ENCODE data around the gene DAPK2.

Gene DAPK2

DNA sequence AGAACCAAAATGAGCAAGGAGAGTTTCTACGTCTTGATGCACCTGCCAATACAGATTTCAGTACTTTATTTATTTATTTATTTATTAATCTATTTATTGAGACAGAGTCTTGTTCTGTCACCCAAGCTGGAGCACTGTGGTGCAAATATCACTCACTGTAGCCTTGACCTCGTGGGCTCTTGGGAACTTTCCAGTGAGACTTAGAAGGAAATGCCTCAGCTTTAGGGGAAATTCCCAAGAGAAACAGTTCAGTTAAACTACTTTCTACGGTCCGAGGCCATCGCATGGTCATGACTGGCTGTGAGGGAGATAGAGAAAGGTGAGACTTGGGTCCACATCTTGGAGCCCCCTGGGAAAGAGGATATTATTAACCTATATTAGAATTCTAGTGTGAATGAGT, 165.5 kb downstream of the DAPK2 start:
- H3K4me1 ChIP-seq (ENCODE audit: control insufficient read depth, insufficient read depth, low read depth, low read length): no peaks in the 10 kb centered on the region
- no peak overlapping the region for H3K4me3 ChIP-seq (ENCODE audit: insufficient read depth in 1 of 2, low read depth in 1 of 2, low read length in 2 of 2)
- H3K9ac ChIP-seq (ENCODE audit: low read length): no peak overlapping the region
- H3K27me3 ChIP-seq (ENCODE audit: control insufficient read depth in 1 of 2, insufficient read depth in 1 of 2, low read length in 2 of 2): peaks cover 9 to 12% of the 10 kb centered on the region in 2 experiments
- no peak overlapping the region for H3K27ac ChIP-seq (ENCODE audit: low read length, poor library complexity, severe bottlenecking)
- H3K18ac ChIP-seq (ENCODE audit: low read depth in 1 of 2, low read length in 2 of 2): no peak overlapping the region
- H4K8ac ChIP-seq (ENCODE audit: low read length): no peak overlapping the region
- H3K4ac ChIP-seq (ENCODE audit: low read depth in 1 of 2, low read length in 2 of 2): no peak overlapping the region
- no peak overlapping the region for H3K4me2 ChIP-seq (ENCODE audit: low read length, poor library complexity, severe bottlenecking)
- no peak overlapping the region for H2BK5ac ChIP-seq (ENCODE audit: low read depth, low read length, poor library complexity, severe bottlenecking)
- no peak overlapping the region for H2BK12ac ChIP-seq (ENCODE audit: low read length in 2 of 2)
- no peak overlapping the region for H2AFZ ChIP-seq (ENCODE audit: low read depth, low read length)
- H3K14ac ChIP-seq (ENCODE audit: low read length in 2 of 2): no peak overlapping the region
- 76% methylated on average over 4 of the region's 5 CpGs for WGBS
- no peaks in the 10 kb centered on the region for H3K79me1 ChIP-seq (replicated peaks; ENCODE audit: low read length, poor library complexity, severe bottlenecking)
- no peak overlapping the region for H4K91ac ChIP-seq (ENCODE audit: low read length)
- no peak overlapping the region for H2AK5ac ChIP-seq (ENCODE audit: low read length, severe bottlenecking)
- no peak overlapping the region for H2BK15ac ChIP-seq (ENCODE audit: low read depth, poor library complexity, severe bottlenecking)
- no peaks in the 10 kb centered on the region for H3K36me3 ChIP-seq (ENCODE audit: control insufficient read depth in 1 of 2, insufficient read depth in 2 of 2, low read depth in 1 of 2, low read length in 2 of 2)
- H3K23ac ChIP-seq (ENCODE audit: low read length in 2 of 2): no peak overlapping the region
- H2BK120ac ChIP-seq (ENCODE audit: low read depth, low read length): no peak overlapping the region
- no peaks in the 10 kb centered on the region for H3K9me3 ChIP-seq (ENCODE audit: control insufficient read depth, low read length)
- DNase-seq: peak; percentile 7

DNA sequence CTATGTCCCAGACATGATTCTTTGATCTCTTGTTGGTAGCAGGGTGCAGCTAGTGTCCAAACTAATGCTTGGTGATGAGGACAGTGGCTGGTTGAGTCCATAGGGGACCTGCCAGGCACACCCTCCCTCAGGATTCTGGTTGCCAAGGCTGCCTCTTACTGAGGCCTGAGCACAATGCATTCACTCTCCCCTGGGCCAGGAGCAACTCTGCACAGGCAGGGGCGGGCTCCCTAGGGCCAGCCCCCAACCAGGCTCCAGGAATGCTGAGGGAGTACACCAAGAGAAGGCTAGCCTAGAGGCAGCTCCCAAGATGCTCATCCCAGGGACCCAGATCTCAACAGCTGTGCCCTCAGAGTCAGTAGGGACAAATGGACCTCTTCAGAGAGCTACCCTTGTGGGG, 166.3 kb downstream of the DAPK2 start:
- Histone ChIP-seq H3K14ac (ENCODE audit: low read length in 2 of 2) (no peak overlapping the region), H3K4me2 (ENCODE audit: low read length, poor library complexity, severe bottlenecking) (no peak overlapping the region), H2BK12ac (ENCODE audit: low read length in 2 of 2) (no peak overlapping the region), H3K79me1 (replicated peaks; ENCODE audit: low read length, poor library complexity, severe bottlenecking) (no peaks in the 10 kb centered on the region), H3K9me3 (ENCODE audit: control insufficient read depth, low read length) (no peaks in the 10 kb centered on the region), H3K27me3 (ENCODE audit: control insufficient read depth in 1 of 2, insufficient read depth in 1 of 2, low read length in 2 of 2) (peaks cover 9 to 12% of the 10 kb centered on the region in 2 experiments), H4K8ac (ENCODE audit: low read length) (no peak overlapping the region), H3K4me1 (ENCODE audit: control insufficient read depth, insufficient read depth, low read depth, low read length) (no peaks in the 10 kb centered on the region), H3K4me3 (ENCODE audit: insufficient read depth in 1 of 2, low read depth in 1 of 2, low read length in 2 of 2) (no peak overlapping the region), H2BK120ac (ENCODE audit: low read depth, low read length) (no peak overlapping the region), H4K91ac (ENCODE audit: low read length) (no peak overlapping the region), H3K18ac (ENCODE audit: low read depth in 1 of 2, low read length in 2 of 2) (no peak overlapping the region), H3K9ac (ENCODE audit: low read length) (no peak overlapping the region), H2BK5ac (ENCODE audit: low read depth, low read length, poor library complexity, severe bottlenecking) (no peak overlapping the region), H3K4ac (ENCODE audit: low read depth in 1 of 2, low read length in 2 of 2) (no peak overlapping the region), H3K27ac (ENCODE audit: low read length, poor library complexity, severe bottlenecking) (no peak overlapping the region), H2AFZ (ENCODE audit: low read depth, low read length) (no peak overlapping the region), H3K23ac (ENCODE audit: low read length in 2 of 2) (no peak overlapping the region), H2BK15ac (ENCODE audit: low read depth, poor library complexity, severe bottlenecking) (no peak overlapping the region), H3K36me3 (ENCODE audit: control insufficient read depth in 1 of 2, insufficient read depth in 2 of 2, low read depth in 1 of 2, low read length in 2 of 2) (no peaks in the 10 kb centered on the region), H2AK5ac (ENCODE audit: low read length, severe bottlenecking) (no peak overlapping the region)
- WGBS: 42% methylated on average over 1 of the region's 1 CpG
- DNase-seq: no peak

DNA sequence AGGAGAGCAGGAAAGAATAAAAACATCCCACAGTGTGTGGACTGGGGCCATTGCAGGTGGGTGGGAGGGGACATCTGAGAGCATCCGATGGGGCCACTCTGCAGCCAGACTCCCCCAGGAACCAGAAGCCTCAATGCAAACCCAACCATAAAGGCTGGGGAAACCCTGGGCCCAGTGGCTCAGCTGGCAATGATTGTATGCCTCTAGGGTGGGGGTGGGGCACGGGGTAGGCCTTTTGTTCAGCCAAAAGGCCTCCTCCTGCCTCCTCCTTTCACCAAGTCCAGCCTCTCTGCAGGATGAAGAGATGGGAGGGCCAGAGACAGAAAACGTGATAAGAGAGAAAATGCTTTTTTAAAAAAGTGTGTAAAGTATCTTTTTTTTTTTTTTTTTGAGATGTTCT, 167.1 kb downstream of the DAPK2 start:
- Histone ChIP-seq H2BK5ac (ENCODE audit: low read depth, low read length, poor library complexity, severe bottlenecking) (no peak overlapping the region), H3K4me1 (ENCODE audit: control insufficient read depth, insufficient read depth, low read depth, low read length) (no peaks in the 10 kb centered on the region), H3K18ac (ENCODE audit: low read depth in 1 of 2, low read length in 2 of 2) (no peak overlapping the region), H3K23ac (ENCODE audit: low read length in 2 of 2) (no peak overlapping the region), H3K4me3 (ENCODE audit: insufficient read depth in 1 of 2, low read depth in 1 of 2, low read length in 2 of 2) (no peak overlapping the region), H3K4me2 (ENCODE audit: low read length, poor library complexity, severe bottlenecking) (no peak overlapping the region), H3K79me1 (replicated peaks; ENCODE audit: low read length, poor library complexity, severe bottlenecking) (no peaks in the 10 kb centered on the region), H2AK5ac (ENCODE audit: low read length, severe bottlenecking) (no peak overlapping the region), H3K4ac (ENCODE audit: low read depth in 1 of 2, low read length in 2 of 2) (no peak overlapping the region), H3K9me3 (ENCODE audit: control insufficient read depth, low read length) (no peaks in the 10 kb centered on the region), H4K91ac (ENCODE audit: low read length) (no peak overlapping the region), H3K14ac (ENCODE audit: low read length in 2 of 2) (no peak overlapping the region), H3K9ac (ENCODE audit: low read length) (no peak overlapping the region), H3K27ac (ENCODE audit: low read length, poor library complexity, severe bottlenecking) (no peak overlapping the region), H3K36me3 (ENCODE audit: control insufficient read depth in 1 of 2, insufficient read depth in 2 of 2, low read depth in 1 of 2, low read length in 2 of 2) (no peaks in the 10 kb centered on the region), H4K8ac (ENCODE audit: low read length) (no peak overlapping the region), H2BK120ac (ENCODE audit: low read depth, low read length) (no peak overlapping the region), H2BK12ac (ENCODE audit: low read length in 2 of 2) (no peak overlapping the region), H3K27me3 (ENCODE audit: control insufficient read depth in 1 of 2, insufficient read depth in 1 of 2, low read length in 2 of 2) (peaks cover 7 to 9% of the 10 kb centered on the region in 2 experiments), H2AFZ (ENCODE audit: low read depth, low read length) (no peak overlapping the region), H2BK15ac (ENCODE audit: low read depth, poor library complexity, severe bottlenecking) (no peak overlapping the region)
- WGBS: 33% methylated on average over 1 of the region's 3 CpGs
- no peak for DNase-seq

DNA sequence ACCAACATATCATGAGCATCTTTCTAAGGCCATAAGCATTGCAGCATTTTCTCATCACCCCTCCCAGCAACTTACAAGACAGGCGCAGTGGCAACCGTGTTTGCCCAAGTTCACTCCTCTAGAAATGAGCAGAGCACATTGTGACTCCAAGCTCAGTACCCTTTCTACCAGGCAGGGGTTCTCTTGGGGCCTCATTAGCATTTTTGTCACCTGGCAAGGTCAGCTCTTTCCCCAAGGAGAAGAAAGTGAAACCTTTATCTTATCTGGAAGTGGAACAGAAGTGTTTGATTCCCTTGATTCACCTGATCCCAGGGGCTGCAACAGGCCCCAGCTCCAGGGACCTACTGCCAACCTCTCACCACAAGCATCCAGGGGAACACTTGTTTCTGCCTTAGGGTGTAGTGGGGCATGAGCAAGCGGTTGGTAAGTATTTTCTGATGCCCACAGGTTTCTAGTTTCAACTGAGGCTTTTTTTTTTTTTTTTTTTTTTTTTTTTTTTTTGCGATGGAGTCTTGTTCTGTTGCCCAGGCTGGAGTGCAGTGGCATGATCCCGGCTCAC, 168.5 kb downstream of the DAPK2 start:
- WGBS: 81% methylated on average over 4 of the region's 5 CpGs
- Histone ChIP-seq H3K4me2 (ENCODE audit: low read length, poor library complexity, severe bottlenecking) (no peak overlapping the region), H3K23ac (ENCODE audit: low read length in 2 of 2) (no peak overlapping the region), H3K79me1 (replicated peaks; ENCODE audit: low read length, poor library complexity, severe bottlenecking) (no peaks in the 10 kb centered on the region), H3K14ac (ENCODE audit: low read length in 2 of 2) (no peak overlapping the region), H2BK5ac (ENCODE audit: low read depth, low read length, poor library complexity, severe bottlenecking) (no peak overlapping the region), H2BK120ac (ENCODE audit: low read depth, low read length) (no peak overlapping the region), H3K4ac (ENCODE audit: low read depth in 1 of 2, low read length in 2 of 2) (no peak overlapping the region), H2AK5ac (ENCODE audit: low read length, severe bottlenecking) (no peak overlapping the region), H3K9me3 (ENCODE audit: control insufficient read depth, low read length) (no peaks in the 10 kb centered on the region), H3K27me3 (ENCODE audit: control insufficient read depth in 1 of 2, insufficient read depth in 1 of 2, low read length in 2 of 2) (peaks cover 7 to 9% of the 10 kb centered on the region in 2 experiments), H2AFZ (ENCODE audit: low read depth, low read length) (no peak overlapping the region), H2BK15ac (ENCODE audit: low read depth, poor library complexity, severe bottlenecking) (no peak overlapping the region), H4K8ac (ENCODE audit: low read length) (no peak overlapping the region), H4K91ac (ENCODE audit: low read length) (no peak overlapping the region), H3K18ac (ENCODE audit: low read depth in 1 of 2, low read length in 2 of 2) (no peak overlapping the region), H2BK12ac (ENCODE audit: low read length in 2 of 2) (no peak overlapping the region), H3K27ac (ENCODE audit: low read length, poor library complexity, severe bottlenecking) (no peak overlapping the region), H3K4me3 (ENCODE audit: insufficient read depth in 1 of 2, low read depth in 1 of 2, low read length in 2 of 2) (no peak overlapping the region), H3K36me3 (ENCODE audit: control insufficient read depth in 1 of 2, insufficient read depth in 2 of 2, low read depth in 1 of 2, low read length in 2 of 2) (no peaks in the 10 kb centered on the region), H3K4me1 (ENCODE audit: control insufficient read depth, insufficient read depth, low read depth, low read length) (peaks cover 1% of the 10 kb centered on the region), H3K9ac (ENCODE audit: low read length) (no peak overlapping the region)
- DNase-seq: no peak
